GM18873 (cell line): ENCODE results near the gene TNS3.
"Not testable (repeated sequence)": the region's sequence is repeated elsewhere in the genome, so short reads cannot be mapped to it uniquely, and the experiment has no call there.

Source experiments
- ATAC-seq: cut with Tn5 transposase; IDR thresholded peaks from one replicate; pipeline ENCODE4 v1.9.1; 2021; ENCODE audit warnings: mild to moderate bottlenecking, moderate library complexity, moderate number of reproducible peaks; ENCODE audit not compliant: unreplicated experiment, low FRiP score

TNS3 gene

DNA sequence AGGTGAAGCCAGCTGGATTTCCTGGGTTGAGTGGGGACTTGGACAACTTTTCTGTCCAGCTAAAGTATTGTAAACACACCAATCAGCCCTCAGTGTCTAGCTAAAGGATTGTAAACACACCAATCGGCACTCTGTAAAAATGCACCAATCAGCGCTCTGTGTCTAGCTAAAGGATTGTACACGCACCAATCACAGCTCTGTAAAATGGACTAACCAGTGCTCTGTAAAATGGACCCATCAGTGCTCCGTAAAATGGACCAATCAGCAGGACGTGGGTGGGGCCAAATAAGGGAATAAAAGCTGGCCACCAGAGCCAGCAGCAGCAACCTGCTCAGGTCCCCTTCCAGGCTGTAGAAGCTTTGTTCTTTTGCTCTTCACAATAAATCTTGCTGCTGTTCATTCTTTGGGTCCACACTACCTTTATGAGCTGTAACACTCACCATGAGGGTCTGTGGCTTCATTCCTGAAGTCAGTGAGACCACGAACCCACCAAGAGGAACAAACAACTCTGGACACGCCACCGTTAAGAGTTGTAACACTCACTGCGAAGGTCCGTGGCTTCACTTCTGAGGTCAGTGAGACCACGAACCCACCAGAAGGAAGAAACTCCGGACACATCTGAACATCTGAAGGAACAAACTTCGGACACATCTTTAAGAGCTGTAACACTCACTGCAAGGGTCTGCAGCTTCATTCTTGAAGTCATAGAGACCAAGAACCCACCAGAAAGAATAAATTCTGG lies 21.8 kb upstream of the TNS3 start:
- not testable (repeated sequence) for ATAC-seq

DNA sequence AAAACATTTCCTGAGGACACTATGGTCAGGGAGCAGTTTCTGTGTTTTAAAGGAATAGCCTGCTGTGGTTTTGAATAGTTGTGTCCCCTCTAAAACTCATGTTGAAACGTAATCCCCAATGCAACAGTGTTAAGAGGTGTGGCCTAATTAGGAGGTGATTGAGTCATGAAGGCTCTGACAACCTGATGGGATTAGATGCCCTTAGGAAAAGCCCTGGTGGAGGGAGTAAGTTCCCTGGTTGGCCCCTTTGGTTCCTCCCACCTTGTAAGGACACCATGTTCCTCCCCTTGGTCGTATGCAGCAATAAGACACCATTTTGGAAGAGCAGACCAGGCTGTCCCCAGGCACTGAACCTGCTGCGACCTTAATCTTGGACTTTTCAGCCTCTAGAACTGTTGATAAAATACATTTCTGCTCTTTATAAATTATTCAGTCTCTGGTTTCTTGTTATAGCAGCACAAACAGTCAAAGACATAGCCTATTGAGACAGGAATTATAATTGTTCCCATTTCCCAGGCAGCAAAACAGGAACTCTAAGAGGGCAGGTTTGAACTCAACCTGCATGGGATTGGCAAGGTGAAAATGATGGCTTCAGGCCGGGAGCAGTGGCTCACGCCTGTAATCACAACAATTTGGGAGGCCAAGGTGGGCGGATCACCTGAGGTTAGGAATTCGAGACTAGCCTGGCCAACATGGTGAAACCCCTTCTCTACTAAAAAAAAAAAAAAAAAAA lies 20.5 kb upstream of the TNS3 start:
- no peak for ATAC-seq

DNA sequence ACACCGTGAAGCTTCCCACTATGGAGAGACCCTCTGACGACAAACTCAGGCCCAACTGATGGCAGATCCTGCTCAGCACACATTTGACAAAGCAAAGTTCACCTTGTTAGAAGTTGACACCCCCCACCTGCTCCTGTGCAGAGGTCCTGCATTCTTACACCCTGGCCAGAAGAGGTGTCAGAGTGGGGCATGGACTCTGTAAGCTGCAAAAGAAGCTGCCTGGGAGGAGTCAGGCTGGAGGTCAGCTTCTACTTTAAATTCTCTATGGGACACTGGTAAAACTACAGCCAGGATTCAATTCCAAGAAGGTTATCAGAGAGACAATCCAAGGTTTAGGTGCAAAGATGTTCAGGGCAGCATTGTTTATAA lies 20.0 kb upstream of the TNS3 start:
- ATAC-seq = no peak

DNA sequence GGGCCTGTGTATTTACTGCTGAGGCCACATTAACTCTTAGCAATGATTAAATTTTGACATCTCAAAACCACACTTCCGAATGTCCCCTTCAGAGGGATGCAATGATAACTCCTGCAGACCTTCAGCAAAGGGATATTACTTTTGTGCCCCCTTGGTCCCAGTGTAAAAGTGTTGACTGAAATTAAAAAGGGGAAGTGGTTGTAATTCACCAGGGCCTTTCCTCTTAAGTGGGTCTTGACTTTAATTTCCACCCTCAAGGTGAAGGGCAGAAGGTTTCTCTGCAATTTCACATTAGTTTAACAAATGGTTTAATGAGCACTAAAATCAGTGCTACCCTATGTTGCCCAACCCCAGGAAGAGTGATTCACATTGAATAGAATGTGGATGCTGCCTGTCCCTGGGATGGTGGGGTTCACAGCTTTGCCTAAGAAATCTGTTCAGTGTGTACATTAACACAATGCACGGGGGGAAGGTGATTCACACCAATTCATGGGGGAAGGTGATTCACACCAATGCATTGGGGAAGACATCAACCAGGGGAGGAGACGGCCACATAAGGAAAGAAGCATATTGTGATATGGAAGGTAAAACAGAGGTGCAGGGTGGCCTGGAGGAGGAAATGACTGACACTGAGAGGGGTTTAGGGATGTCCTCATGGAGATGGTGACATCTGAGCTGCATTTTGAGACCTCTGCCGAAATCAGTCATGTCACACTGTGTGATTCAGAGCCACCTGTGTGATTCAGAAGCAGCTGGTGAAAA lies 19.4 kb upstream of the TNS3 start:
- ATAC-seq = no peak

DNA sequence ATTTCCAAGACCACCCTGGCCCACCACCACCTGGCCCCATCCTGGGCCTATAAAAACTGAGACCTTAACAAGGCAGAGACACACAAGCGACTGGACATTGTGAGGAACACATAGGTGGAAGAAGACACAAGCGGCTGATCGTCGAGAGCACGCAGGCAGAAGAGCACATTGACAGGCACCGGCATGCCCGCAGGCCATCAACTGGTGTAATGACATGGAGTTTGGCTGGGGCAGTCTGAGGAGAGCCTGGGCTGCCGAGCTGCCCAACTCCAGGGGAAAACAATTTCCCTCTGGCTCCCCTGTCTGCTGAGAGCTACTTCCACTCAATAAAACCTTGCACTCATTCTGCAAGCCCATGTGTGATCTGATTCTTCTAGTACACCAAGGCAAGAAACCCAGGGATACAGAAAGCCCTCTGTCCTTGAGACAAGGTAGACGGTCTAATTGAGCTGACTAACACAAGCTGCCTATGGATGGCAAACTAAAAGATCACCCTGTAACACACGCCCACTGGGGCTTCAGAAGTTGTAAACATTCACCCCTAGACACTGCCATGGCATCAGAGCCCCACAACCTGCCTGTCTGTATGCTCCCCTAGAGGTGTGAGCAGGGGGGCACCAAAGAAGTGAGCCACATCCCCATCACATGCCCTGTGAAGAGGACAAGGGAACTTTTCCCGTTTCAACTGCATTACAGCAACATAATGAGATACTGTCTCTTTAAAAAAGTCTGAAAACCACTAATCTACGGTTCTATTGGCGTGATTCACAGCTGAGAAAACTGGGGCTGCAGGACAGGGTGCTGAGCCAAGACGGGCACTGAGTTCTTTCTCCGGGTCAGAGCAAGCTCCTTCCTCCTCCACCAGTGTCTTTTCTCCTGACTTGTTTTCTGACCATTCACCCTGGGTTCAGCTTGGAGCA lies 18.5 kb upstream of the TNS3 start:
- ATAC-seq = no peak

DNA sequence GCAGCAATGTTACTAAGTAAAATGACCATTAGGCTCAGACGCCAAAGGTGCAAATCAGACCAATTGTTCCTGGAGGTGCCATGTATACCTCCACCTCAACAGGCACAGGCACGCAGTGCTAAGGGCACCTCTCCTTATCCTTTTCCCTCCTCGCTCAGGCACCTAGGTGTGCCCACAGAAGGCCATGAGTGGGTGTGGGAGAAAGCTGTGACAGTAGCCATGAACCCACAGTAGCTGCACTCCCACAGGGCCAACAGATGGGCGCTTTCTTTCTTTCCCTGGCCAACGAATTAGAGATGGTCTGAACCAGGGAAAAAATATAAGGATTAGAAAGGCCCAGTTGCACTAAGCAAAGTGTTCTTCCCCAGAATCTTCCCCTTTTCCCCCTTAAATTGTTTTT lies 15.5 kb upstream of the TNS3 start:
- no peak for ATAC-seq

DNA sequence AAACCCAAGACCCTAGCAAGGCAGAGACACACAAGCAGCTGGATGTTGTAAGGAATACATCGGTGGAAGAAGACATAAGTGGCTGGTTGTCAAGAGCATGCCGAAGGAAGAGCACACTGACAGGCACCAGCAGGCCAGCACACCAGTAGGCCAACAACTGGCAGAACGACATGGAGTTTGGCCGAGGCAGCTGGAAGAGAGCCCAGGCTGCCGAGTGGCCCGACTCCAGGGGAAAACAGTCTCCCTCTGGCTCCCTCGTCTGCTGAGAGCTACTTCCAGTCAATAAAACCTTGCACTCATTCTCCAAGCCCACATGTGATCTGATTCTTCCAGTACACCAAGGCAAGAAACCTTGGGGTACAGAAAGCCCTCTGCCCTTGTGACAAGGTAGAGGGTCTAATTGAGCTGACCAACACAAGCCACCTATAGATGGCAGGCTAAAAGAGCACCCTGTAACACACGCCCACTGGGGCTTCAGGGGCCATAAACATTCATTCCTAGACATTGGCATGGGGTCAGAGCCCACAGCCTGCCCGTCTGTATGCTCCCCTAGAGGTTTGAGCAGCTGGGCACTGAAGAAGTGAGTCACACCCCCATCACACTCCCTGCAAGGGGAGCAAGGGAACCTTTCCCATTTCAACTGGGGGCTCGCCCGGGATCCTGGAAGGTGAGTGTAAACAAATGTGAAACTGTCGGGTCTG lies 14.7 kb upstream of the TNS3 start:
- no peak for ATAC-seq

DNA sequence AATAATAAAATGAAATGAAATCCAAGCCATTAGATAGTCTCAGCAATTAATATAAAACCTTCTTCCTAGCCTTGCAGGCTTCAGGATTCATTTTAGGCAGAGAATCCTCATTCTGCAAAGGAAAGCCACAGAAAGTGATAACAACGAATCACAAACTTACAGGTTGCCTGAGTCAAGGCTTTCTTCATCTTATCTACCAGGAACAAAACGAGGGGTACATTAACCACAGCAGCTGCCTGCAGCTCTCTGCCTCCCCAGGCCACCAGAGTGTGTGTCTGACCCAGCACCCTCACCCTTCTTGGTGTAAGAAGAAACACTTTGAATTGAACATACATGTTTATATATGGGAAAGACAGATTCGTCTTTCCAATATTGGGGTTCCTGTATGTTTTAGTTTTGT lies 12.5 kb upstream of the TNS3 start:
- ATAC-seq = no peak

DNA sequence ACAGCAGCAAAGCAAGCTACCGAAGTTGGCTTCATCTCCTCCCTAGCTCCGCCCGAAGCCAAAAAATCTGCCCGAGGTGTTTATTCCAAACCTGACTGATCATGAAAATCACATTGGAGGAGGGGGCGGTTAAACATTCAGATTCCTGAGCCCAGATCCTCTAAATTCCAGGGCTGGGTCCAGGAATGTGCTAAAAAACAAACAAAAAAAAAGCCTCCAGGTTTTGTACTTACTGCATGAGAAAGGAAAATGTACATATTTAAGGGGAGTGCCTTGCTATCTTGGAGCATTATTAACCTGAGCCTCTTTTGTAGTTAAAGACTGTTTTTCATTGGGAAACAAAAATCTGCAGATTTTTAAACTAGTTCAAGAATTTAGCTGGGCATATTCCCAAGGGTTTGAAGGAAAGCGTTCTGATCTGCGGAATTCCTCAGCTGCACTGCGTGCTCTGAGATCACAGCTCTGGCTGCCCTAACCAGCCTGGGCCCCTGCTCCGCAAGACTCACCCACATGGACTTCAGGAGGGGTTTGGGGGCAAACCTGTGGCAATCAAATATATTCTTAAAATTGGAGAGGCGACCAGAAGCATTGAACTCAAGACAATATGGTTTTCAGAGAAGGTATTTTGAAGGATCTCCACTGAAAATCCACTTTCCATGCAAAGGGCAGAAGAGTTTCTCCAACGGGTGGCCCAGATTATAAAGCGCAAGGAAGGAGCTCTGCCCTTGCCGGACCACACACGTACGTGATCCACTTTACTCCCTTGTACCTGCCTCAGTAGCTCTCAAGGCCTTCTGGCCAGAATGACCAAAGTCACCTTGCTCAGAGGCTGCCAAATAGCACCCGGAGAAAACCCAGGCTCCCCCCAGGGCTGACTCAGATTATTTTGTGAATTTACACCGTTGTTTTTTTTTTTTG lies 10.0 kb upstream of the TNS3 start:
- ATAC-seq = no peak

DNA sequence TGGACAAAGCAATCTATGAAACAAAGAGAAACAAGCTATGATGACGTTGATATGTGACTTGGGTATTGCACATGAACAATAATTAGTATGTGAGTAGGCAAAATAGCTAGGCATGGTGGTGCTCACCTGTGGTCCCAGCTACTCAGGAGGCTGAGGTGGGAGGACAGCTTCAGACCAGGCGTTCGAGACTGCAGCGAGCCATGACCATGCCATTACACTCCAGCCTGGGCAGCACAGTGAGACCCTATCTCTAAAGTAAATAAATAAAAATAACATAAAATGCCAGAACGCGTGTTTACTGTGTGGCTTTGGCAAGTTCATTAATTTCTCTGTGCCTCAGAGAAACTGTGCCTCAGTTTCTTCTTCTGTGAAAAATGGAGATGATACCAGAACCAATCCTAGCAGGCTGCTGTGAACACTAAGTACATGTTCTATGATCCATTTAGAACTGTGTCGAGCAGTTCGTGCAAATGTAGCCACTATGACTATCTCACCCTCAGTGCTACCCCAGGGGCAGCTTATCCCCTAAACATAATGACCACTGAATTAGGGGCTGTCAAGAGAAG lies 9.3 kb upstream of the TNS3 start:
- ATAC-seq = no peak

DNA sequence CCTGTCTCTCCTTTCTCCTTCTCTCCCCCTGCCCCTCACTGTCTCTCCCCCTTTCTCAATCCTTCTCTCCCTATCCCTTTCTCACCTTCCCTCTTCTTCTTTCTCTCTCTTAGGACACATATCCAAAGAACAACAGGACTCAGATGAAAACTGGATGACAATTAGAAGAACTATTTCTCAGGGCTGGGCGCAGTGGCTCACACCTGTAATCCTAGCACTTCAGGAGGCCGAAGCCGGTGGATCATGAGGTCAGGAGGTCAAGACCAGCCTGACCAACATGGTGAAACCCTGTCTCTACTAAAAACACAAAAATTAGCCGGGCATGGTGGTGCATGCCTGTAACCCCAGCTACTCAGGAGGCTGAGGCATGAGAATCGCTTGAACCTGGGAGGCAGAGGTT lies 8.3 kb upstream of the TNS3 start:
- ATAC-seq = not testable (repeated sequence)

DNA sequence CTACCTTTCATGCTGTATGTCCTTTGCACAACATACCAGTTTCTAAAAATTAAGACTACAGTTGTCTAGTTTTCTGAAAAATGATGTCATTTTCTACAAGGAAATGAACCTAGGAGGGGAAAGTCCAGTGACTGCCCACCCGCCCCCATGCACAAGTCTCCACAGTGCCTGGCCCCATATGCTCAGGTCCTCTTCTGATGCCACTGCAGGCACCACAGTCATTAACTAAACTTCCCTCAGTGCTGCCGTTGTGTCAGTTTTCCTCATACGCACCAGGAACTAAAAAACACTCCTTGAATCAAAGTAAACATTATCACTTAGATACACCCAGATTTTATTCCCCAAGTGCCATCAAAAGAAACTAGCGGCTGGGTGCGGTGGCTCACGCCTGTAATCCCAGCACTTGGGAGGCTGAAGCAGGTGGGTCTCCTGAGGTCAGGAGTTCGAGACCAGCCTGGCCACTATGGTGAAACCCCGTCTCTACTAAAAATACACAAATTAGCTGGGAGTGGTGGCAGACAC lies 6.9 kb upstream of the TNS3 start:
- no peak for ATAC-seq

DNA sequence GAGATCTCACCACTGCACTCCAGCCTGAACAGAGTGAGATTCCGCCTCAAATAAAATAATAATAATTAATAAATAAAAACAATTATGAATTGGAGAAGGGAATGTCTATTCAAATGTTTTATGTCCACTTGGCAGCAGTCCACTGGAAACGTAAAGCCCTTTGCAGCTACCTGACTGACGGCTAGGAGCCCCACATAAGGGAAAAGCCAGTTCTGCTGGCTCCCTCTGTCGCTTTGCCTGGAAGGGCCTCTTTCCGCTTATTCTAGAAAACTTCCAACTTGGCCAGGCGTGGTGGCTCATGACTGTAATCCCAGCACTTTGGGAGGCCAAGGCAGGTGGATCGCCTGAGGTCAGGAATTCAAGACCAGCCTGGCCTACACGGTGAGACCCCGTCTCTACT lies 6.1 kb upstream of the TNS3 start:
- ATAC-seq = no peak

DNA sequence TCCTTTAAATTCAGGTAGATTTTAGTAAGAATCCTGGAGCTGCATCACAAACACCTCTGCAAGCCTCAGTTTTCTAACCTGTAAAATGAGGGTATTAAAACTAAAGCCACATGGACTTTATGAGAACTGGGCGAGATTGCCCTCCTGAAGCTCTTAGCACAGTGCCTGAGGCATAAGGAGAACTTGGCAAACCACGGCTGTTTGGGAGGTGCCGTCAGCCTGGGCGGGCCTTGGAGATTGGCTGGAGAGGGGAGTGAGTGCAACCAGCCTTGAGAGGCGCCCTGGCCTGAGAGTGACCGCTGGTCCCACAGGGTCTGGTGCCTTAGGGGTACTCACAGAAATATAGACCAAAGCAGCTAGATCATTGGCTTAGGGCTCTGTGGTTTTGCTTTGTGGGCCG lies 5.4 kb upstream of the TNS3 start:
- no peak for ATAC-seq

DNA sequence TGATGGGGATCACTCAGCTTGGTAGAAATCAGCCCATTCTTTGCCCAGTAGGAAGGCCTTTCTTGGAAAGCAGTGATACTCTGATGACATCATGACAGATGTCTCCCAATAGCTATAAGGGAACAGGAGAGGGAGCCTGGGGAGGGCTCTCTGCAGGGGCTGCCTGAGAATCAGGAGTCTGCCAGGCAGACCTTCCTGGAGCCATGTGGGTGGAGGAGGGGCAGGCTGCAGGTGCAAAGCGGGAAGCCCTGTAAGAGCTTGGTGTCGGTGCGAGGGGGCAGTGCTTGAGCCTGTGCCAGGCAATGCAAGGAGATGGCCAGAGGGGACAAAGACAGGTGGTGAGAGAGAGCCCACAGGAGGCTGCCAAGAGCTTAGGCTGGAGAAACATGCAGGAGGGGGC lies 5.0 kb upstream of the TNS3 start:
- no peak for ATAC-seq

DNA sequence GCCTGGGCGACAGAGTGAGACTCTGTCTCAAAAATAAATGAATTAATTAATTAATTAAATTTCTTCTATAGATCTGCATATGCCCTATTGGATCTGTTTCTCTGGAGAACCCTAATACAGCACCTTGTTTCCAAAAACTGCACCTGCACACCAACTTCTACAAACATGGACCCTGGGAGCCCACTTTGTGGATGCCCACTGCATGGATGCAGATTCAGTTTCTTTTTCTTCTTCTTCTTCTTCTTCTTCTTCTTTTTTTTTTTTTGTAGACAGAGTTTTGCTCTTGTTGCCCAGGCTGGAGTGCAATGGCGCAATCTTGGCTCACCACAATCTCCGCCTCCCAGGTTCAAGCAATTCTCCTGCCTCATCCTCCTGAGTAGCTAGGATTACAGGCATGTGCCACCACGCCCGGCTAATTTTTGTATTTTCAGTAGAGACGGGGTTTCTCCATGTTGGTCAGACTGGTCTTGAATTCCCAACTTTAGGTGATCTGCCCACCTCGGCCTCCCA lies 4.3 kb upstream of the TNS3 start:
- ATAC-seq = not testable (repeated sequence)

DNA sequence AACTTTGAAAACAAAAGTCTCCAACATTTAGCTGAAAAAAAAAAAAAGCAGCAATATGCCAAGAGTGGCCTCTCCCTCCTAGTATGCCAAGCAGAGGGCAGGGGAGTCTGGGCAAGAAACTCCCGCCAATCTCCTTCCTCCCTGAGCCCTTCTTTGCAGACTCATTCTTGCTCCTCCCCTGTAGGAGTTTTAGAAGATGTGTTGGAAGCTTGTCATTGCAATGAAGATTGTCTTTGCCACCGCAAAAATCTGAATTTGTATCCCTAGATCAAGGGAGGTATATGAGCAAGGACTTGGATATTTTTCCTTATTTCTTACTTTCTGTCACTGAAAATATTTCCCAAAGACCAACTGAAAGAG lies 2.6 kb upstream of the TNS3 start:
- ATAC-seq = no peak
